Adrenal gland (tissue), 5 donors: Measurements from ENCODE around the gene C10orf90.

ENCODE experiments used
- CTCF ChIP-seq, 6 experiments: fragments of 450-650 bp in 4 of 6; fragments of 200-600 bp in 2 of 6; sonication (generic) in 1 of 6; IDR thresholded peaks; 1 replicate in 5 of 6; 2 replicates in 1 of 6; pipeline versions ENCODE4 v1.5.1 to v1.8.0; 2016 to 2021; ENCODE audit warnings: antibody characterized with exemption in 6 of 6, mild to moderate bottlenecking in 2 of 6, moderate library complexity in 1 of 6
- POLR2A ChIP-seq, 2 donors: fragments of 450-650 bp; IDR thresholded peaks; one replicate each; pipeline ENCODE4 v1.6.1; 2017; ENCODE audit warnings: antibody characterized with exemption in 2 of 2, mild to moderate bottlenecking in 2 of 2, moderate library complexity in 1 of 2
- donor health status: DM: no; HTN: no; CAD: no.

- TF ChIP-seq POLR2A (IDR thresholded peaks at IDR 0.05) = no peak
- no peak for TF ChIP-seq CTCF (IDR thresholded peaks at IDR 0.05)
Observed at GRCh38 chr10:126647116-126647515, 23.4 kb downstream of the C10orf90 start.
